COR-L47 (cell line): ENCODE results near the gene ORC3.
"Not testable (repeated sequence)": the region's sequence is repeated elsewhere in the genome, so short reads cannot be mapped to it uniquely, and the experiment has no call there.

Experiments used
- DNase-seq: peaks from one replicate; lab custom pipeline; 2025; lab: John Stamatoyannopoulos, UW

The ORC3 gene

DNA sequence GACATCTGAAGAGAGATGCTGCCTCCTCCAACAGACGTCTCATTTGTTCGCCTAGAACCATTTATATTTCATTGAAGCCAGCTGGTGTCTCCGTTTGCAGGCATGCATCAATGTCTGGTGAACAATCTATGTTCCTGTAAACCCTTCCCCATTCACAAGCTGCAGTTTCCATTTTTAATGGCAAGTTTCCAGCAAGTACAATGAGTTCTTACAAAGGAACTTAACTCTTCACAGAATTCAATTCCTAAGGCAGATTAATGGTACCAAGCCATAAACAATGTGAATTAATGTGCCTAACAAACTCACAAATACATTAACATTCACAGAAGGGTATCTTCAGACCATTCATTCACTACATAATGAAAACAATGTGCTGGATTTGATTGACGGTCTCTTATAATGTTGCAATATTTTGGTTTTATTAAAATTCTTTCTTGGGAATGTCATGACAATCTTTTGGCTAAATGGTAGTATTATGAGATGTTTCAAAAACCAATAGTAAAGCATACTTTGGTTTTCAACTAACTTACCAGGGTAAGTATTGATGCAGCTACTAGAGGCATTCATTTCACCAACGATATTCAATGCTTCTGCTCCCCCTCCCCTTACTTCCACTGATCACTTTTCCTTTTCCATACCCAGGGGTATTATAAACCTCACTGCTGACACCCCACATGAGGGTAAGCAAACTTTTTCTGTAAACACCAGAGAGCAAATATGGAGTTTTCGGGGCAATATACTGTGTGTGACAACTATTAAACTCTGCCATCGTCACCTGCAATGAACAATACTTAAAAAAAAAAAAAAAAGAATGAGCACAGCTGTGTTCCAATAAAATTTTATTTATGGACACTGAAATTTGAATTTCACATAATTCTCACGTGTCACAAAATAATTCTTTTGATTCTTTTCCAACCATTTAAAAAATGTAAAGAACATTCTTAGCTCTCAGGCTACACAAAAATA, 107.9 kb downstream of the ORC3 start:
- DNase-seq: peak; percentile 3

DNA sequence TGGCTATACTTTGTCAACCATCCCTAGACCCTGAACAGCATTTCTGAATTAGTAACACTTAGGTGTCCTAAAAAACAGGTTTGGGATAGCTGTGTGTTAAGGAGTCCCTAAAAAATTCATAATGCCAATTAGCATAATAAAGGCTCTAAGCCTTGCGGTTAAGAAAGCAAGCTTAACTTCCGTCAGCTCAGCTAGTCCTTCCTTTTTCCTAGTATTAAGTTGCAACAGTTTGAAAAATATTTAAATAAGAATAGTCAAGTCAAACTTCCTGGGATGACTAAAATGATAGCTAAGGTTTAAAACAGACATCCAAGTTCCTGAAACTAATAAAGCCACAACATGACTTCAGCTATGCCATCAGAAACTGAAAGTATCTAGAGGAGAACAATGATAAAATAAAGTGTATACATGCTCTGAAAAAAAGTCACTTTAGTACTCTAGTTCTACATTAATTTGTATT, 108.6 kb downstream of the ORC3 start:
- no peak for DNase-seq

DNA sequence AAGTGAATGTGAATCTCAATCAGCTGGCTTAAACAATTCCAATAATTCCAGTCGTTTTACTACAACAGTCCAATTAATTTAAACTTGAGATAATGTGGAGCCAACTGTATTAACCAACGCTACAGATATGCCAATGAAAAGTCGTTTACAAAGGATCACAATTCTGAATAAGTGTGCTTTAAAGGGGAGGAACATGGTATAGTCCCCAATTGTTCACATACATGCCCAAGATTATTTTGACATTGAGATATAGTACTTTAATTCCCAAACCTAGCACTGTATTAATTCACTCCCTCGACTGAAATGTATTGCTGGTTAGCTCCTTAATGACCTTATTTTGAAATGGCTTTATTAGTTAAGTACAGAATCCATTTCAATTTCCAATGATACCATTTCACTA, 109.6 kb downstream of the ORC3 start:
- DNase-seq: no peak

DNA sequence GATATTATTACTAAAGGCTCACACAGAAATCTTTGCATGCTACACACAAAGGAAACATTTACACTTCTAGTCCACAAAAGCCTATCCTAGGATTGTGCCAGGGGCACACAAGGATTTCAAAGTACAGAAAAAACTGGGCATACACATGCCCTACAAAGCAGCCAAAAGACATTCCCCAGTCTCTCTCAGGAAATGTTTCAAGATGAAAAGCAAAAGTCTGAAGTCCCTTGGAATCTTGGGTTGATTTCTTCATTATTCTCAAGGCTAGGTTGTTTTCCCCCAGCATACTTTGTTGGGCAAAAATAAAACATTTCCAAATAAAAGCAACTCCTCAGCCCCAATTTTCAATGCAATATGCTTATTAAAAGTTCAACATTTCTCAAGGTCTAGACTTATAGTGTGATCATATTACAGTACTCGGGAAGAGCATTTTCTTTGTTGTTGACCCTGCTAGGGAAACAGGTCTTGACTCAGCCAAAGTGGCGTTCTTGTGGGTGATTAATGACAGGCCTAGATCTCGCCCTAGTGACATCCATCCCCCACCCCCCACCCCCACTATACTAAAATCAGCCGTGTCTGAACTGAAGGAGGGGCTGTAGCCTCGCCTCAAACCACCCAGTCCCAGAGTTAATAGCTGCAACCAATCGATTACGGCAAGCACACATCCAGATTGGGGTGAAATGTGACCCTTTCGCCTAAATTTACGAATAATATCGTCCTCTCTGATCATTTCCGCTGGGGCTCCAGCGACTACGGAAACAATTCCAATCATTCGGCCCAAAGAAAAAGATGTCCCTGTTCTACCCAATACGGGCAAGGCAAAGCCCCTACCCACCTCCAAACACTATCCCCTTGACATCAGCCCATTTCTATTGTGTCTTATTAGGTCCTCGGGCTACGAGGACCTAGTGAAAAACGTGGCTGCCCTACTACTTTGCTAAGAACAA, 110.7 kb downstream of the ORC3 start:
- DNase-seq: peak; percentile 29

DNA sequence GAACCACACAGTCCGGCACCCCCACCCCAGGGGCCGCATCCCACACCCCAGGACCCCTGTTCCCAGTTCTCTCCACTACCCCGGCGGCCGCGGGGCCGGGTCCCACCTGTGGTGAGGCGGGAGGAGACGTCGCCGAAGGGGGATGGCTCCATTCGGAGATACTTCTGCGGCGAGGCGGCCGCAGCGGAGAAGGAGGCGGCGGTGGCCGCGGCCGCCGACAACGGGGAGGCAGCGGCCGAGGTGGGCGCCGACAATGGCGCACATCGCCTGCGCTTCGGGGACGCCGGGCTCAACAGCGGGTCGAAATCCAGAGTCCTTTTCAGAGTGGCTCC, 111.4 kb downstream of the ORC3 start:
- DNase-seq: no peak

DNA sequence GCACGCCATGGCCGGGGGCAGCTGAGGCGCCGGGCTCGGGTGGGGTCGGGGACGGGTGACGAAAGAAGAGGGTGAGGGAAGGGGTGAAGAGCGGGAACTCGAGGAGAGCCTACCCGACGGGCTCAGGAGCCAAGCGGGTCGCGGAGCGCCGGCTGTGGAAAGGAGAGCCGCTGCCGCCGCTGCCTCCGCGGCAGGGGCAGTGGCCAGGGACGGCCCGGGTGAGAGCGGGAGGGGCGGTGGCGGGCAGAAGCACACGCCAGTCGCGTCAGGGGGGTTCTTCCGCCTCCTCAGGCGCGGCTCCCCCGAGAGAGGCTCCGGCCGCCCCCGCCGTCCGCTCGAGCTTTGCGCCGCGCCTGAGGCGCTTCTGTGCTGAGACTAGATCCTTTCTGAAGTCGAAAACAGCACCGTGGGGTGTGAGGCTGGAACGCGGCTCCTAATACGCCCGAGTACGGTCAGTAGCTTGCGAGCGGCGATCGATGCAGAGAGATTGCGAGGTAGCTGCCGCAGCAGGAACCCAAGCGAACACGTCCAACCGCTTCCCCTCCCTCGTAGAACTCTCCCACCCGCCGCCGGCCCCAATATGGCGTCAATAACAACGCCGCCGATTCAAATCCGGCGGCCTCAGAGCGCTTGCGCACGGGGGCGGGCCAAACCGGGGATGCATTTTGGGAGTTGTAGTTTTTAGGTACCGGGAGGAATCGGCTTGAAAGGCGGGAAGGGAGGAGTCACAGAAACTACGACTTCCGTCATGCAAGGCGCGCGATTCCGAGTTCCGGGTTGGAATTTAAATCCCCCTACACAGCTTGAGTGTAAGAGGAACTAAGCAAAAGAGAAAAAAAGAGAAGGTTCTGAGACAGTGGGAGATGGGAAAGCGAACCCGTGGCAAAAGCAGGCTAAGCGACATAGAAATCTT, 112.0 kb downstream of the ORC3 start, which contains the start of gene AKIRIN2:
Gene AKIRIN2 (minus strand): TSS at position 558 of the 913 bp plus-strand sequence. CDS start 549 bp downstream, at position 9.
- peak; percentile 97 for DNase-seq

DNA sequence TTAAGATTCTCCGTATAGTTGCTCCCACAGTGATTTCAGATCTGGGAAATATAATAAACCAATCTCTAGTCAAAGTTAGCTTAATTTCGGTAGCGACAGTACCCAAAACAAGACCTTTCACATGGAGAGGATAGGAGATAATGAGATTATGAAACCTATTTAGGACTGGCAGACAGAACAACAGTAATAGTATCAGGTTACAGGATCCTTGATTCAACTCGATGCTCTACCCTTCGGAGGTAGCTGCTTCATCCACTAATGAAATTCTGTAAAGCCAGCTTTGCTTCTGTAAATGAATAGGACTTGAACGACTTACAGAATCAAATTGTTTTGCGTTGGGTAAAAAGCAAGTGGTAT, 112.6 kb downstream of the ORC3 start:
- DNase-seq: no peak

DNA sequence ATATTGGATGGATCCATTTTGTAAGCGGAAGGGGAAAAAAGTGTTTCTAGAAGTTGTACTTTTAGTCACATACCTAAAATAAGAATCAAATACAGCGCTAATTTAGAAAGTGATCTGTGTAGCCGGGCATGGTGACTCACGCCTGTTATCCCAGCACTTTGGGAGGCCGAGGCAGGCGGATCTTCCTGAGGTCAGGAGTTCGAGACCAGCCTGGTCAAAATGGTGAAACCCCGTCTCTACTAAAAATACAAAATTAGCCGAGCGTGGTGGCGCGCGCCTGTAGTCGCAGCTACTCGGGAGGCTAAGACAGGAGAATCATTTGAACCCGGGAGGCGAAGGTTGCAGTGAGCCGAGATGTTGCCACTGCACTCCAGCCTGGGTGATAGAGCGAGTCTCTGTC, 113.1 kb downstream of the ORC3 start:
- DNase-seq: not testable (repeated sequence)

DNA sequence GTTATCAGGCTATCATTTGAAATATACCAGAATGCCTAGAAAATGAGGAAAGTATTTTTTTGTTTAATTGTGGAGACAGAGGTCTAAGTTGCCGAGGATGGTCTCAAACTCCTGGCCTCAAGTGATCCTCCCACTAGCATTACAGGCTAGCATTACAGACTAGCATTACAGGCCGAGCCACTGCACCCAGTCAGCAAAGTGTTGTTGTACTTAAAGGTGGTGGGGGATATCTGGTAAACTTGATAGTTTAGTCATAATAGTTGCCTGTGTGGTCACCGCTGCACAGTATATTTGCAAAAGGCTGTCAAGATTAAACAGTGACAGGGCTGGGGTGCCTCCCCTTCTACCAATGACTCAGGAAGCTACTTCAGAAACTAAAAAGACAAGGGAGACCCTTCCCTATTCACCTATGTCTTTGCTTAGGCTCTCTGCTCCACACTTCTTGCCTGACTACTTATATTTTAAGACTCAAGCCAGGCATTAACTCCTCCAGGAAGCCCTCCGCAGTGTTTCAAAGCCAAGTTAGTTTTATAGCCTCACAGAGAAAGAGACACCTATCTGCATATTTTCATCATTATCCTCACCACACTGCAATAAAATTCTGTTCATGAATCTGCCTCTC, 115.2 kb downstream of the ORC3 start:
- no peak for DNase-seq

DNA sequence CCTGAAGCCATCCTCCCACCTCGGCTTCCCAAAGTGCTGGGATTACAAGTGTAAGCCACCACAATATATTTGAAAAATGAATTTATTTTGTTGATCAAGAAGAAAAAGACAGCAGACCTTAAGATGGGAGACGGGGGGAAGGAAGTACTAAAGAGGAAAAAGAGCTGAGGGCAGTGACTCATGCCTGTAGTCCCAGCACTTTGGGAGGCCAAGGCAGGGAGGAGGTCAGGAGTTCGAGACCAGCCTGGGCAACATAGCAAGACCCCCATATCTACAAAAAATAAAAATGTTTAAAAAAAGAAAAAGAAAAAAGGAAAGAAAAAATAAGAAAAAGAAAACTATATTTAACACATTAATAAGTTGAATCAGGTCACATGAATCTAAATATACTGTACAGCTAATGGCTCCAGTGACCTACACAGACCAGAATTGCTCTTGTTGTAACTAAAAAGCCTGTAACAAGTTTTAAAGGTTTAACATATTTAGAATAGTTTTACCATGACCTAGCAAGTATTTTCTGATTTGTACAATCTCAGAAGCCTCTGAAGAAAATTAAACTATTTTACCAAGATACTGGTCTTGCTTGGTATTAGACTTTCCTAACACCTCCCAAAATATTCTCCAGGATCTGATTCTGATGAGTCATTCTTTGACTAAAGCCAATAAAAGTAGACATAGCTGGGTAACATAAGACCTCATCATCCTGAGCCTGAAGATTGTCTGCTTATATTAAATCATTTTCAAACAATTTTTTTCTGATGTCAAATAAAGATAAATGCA, 116.4 kb downstream of the ORC3 start:
- no peak for DNase-seq

DNA sequence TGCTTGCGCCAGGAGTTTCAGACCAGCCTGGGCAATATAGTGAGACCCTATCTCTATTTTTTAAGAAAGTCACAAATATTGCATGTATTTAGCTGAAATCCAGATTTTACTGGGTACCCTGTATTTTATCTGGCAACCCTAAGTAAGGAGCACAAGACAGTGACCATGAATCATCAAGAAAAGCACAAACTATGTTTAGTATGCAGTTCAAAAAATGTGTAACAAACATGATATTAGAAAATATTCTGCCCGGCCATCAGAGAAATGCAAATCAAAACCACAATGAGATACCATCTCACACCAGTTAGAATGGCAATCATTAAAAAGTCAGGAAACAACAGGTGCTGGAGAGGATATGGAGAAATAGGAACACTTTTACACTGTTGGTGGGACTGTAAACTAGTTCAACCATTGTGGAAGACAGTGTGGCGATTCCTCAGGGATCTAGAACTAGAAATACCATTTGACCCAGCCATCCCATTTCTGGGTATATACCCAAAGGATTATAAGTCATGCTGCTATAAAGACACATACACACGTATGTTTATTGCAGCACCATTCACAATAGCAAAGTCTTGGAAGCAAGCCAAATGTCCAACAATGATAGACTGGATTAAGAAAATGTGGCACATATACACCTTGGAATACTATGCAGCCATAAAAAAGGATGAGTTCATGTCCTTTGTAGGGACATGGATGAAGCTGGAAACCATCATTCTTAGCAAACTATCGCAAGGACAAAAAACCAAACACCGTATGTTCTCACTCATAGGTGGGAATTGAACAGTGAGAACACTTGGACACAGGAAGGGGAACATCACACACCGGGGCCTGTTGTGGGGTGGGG, 118.9 kb downstream of the ORC3 start:
- not testable (repeated sequence) for DNase-seq

DNA sequence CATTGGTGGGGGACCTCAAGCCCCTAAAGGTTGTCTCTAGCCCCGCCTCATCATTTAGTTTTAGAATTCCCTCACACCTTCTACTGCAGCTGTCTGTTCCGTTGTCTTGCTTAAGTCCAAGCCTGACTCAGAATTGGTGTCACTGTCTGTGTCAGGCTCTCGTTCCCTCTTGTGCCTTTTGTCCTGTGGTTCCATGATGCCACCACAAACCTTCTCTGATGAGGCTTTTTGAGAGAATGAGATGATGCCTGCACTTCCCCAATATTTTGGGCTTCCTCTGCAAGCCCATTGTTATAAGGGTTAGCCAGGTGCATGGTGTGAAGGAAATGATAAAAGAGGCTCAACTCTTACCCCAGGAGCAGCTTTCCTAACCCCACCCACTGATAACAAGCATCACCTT, 120.2 kb downstream of the ORC3 start:
- DNase-seq: no peak

DNA sequence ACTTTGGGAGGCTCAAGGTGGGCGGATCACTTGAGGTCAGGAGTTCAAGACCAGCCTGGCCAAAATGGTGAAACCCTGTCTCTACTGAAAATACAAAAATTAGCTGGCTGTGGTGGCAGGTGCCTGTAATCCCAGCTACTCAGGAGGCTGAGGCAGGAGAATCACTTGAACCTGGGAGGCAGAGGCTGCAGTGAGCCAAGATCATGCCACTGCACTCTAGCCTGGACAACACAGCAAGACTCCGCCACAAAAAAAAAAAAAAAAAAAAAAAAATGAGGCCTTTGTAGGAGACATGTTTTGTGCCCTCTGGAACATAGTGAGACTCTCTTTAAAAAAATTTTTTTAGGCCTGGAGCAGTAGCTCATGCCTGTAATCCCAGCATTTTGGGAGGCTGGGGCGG, 122.8 kb downstream of the ORC3 start:
- not testable (repeated sequence) for DNase-seq

DNA sequence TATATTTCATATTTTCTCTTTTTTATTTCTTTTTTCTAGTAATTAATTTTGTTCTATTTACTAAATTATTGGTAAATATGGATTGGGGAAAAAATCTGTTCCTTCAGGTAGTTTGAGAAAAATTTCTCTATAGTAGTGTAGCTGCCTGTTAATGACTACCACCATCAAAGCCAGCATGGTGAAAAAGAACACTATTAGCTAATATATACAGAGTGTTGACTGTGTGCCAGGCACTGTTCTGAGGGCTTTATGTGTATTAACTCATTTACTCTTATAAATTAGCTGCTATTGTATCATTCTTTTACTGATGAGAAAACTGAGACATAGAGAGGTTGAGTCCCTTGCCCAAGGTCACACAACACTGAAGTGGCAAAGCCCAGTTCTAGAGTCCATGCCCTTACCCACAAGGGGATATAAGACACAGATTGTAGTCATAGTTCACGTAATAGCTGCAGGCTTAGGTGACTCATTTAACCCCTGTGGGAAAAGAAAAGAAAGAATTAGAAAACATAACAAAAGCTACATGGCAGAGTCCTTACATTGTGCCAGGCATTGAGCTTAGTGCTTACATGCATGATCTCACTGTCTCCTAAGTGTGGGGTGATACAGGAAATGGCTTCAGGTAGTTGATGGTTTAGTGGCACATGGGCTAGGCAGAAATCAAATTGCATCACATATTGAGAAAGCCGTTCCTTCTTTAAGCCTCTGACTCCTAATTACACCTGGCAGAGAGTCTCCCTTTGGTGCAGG, 124.3 kb downstream of the ORC3 start:
- DNase-seq: no peak
